ENCODE measurements around the gene MEX3A. TPM values are rescaled to one million over a fixed set of nuclear protein-coding genes. Genes with fewer than 3 reads are reported as not detected.
"Not testable (repeated sequence)": the region's sequence is repeated elsewhere in the genome, so short reads cannot be mapped to it uniquely, and the experiment has no call there.

Gene MEX3A
- polyA plus RNA-seq, 2 of the 4 experiments (the other 2 are of a cell fraction): 1.8 to 4.9 TPM

DNA sequence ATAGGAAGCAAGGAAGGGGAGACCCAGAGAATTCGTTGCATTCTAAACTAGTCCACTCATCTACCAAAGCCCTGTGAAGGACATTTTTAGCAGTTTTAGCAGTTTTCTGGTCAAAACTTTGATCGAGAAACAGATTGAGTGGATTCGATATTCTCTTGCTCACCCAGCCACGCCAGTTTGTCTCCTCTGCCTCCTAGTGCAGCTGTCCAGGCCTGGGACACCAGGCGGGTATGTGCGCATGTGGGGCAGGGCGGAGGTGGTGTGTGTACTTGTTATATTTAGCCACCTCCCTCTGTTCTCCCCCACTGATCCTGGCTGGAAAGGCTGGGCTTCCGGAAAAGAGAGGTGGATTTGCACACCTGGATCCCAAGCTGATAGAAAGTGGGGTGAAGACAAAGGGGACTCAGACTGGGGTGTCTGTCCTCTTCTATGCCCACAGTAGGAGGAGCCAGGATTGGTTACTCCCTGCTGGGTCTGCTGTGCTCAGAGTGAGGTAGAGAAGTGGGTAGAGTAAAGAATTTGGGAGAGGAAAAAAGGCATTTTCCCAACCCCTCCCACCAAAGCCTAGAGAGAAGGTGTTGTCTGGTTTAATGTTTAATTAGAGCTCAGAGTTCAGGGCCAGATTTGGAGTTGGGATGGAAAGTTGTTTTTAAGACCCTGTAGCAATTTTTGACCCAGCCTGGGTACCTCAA is 36.1 kb upstream of the MEX3A start:
- 11% methylated on average over 8 of the region's 8 CpGs for WGBS (ENCODE audit: missing lambda C conversion rate)
- TF ChIP-seq TP53 (CRISPR knock-in tag; IDR thresholded peaks at IDR 0.05) (no peak), ZNF302 (CRISPR knock-in tag; IDR thresholded peaks at IDR 0.05) (no peak), JUN (IDR thresholded peaks at IDR 0.05) (no peak), EHMT2 (IDR thresholded peaks at IDR 0.05; ENCODE audit: low read depth) (no peak)
- TF ChIP-seq, protein P1, sequence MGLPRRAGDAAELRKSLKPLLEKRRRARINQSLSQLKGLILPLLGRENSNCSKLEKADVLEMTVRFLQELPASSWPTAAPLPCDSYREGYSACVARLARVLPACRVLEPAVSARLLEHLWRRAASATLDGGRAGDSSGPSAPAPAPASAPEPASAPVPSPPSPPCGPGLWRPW (IDR thresholded peaks at IDR 0.05): no peak
- TF ChIP-seq, protein P2, sequence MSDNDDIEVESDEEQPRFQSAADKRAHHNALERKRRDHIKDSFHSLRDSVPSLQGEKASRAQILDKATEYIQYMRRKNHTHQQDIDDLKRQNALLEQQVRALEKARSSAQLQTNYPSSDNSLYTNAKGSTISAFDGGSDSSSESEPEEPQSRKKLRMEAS (IDR thresholded peaks at IDR 0.05): 0 out of 2 replicates have a peak, but pooled peaks have one; percentile 31
- POLR2A ChIA-PET: interaction anchor here (0.8 kb wide), 1 partner anchor 9 kb away, joined by 4 read pairs; no protein-coding TSS in a partner anchor
- FAIRE-seq: no peak
- Histone ChIP-seq H3K4me2 (peak overlapping the region; percentile 91), H3K27ac (peak overlapping the region; percentile 95 to 98), H3K9me3 (no peaks in the 10 kb centered on the region), H3K4me3 (peak overlapping the region; percentile 99), H3K4me1 (peaks cover 75% of the 10 kb centered on the region)
- ATAC-seq: no peak
- CTCF ChIA-PET: interaction anchor here (1.1 to 54.8 kb wide), 3 partner anchors 11 to 107 kb away, joined by 7 to 2239 read pairs (median 313); partner anchors contain the start of gene MEX3A
- no peak for DNase-seq (ENCODE audit: low read depth in 1 of 2, low spot score in 1 of 2)

DNA sequence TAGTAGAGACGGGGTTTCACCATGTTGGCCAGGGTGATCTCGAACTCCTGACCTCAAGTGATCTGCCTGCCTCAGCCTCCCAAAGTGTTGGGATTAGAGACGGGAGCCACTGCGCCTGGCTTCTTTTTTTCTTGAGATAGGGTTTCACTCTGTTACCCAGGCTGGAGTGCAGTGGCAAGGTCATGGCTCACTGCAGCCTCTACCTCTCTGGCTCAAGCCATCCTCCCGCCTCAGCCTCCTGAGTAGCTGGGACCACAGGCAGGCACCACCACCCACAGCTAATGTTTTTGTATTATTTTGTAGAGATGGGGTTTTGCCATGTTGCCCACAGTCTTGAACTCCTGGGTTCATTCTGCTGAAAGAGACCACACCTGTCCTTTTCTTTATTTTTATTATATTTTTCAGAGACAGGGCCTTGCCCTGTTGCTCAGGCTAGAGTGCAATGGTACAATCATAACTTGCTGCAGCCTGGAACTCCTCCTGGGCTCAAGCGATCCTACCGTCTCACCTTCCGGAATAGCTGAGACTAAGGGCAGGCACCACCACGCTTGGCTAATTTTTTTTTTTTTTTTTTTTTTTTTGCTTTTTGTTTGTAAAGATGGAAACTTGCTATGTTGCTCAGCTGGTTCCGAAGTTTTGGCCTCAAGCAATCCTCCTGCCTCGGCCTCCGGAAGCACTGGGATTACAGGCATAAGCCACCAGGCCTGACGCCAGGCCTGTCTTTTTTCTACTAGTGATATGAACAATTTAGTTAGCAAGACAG is 35.3 kb upstream of the MEX3A start:
- POLR2A ChIA-PET: interaction anchor here (4.8 kb wide), 1 partner anchor 10 kb away, joined by 108 read pairs; no protein-coding TSS in a partner anchor
- Histone ChIP-seq H3K4me3 (peak overlapping the region; percentile 99), H3K27ac (peak overlapping the region; percentile 95 to 98), H3K4me2 (peak overlapping the region; percentile 91), H3K9me3 (no peaks in the 10 kb centered on the region), H3K4me1 (peaks cover 75% of the 10 kb centered on the region)
- FAIRE-seq (no peak), ATAC-seq (no peak), DNase-seq (ENCODE audit: low read depth in 1 of 2, low spot score in 1 of 2) (no peak)
- no peak for TF ChIP-seq EHF (CRISPR knock-in tag; IDR thresholded peaks at IDR 0.05)
- TF ChIP-seq BHLHE40 (IDR thresholded peaks at IDR 0.05; ENCODE audit: low read depth, low read length): no peak
- TF ChIP-seq HOXB13 (CRISPR knock-in tag; IDR thresholded peaks at IDR 0.05; ENCODE audit: low read depth): no peak
- TF ChIP-seq POLR2AphosphoS2 (conservative IDR thresholded peaks at IDR 0.05; ENCODE audit: low read length): no peak
- no peak for TF ChIP-seq PHF8 (IDR thresholded peaks at IDR 0.05; ENCODE audit: borderline replicate concordance, low read depth)
- TF ChIP-seq, protein P3, sequence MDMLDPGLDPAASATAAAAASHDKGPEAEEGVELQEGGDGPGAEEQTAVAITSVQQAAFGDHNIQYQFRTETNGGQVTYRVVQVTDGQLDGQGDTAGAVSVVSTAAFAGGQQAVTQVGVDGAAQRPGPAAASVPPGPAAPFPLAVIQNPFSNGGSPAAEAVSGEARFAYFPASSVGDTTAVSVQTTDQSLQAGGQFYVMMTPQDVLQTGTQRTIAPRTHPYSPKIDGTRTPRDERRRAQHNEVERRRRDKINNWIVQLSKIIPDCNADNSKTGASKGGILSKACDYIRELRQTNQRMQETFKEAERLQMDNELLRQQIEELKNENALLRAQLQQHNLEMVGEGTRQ (IDR thresholded peaks at IDR 0.05): no peak
- no peak for TF ChIP-seq RNF2 (IDR thresholded peaks at IDR 0.05; ENCODE audit: borderline replicate concordance, low read depth)
- TF ChIP-seq, protein P2 (IDR thresholded peaks at IDR 0.05): no peak
- no peak for TF ChIP-seq MYC (IDR thresholded peaks at IDR 0.05; ENCODE audit: borderline replicate concordance, low read length)
- TF ChIP-seq HOXB5 (CRISPR knock-in tag; IDR thresholded peaks at IDR 0.05): no peak
- TF ChIP-seq EP300 (IDR thresholded peaks at IDR 0.05): no peak
- TF ChIP-seq, protein P4, sequence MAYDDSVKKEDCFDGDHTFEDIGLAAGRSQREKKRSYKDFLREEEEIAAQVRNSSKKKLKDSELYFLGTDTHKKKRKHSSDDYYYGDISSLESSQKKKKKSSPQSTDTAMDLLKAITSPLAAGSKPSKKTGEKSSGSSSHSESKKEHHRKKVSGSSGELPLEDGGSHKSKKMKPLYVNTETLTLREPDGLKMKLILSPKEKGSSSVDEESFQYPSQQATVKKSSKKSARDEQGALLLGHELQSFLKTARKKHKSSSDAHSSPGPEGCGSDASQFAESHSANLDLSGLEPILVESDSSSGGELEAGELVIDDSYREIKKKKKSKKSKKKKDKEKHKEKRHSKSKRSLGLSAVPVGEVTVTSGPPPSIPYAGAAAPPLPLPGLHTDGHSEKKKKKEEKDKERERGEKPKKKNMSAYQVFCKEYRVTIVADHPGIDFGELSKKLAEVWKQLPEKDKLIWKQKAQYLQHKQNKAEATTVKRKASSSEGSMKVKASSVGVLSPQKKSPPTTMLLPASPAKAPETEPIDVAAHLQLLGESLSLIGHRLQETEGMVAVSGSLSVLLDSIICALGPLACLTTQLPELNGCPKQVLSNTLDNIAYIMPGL (CRISPR knock-in tag; IDR thresholded peaks at IDR 0.05; ENCODE audit: borderline replicate concordance): no peak
- no peak for TF ChIP-seq ZNF302 (CRISPR knock-in tag; IDR thresholded peaks at IDR 0.05)
- CTCF ChIA-PET: interaction anchor here (1.1 to 54.8 kb wide), 3 partner anchors 12 to 108 kb away, joined by 7 to 2239 read pairs (median 313); partner anchors contain the start of gene MEX3A
- WGBS (ENCODE audit: missing lambda C conversion rate): 49% methylated on average over 13 of the region's 13 CpGs

DNA sequence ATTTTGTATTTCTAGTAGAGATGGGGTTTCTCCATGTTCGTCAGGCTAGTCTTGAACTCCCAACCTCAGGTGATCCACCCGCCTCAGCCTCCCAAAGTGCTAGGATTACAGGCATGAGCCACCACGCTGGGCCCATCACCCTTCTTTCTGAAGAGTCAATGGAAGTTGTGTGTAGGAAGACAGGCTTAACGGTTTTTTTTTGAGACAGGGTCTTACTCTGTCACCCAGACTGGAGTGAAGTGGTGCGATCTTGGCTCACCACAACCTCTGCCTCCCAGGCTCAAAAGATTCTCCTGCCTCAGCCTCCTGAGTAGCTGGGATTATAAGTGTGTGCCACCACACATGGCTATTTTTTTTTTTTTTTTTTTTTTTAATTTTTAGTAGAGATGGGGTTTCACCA is 34.5 kb upstream of the MEX3A start:
- CTCF ChIA-PET: interaction anchor here (14.1 to 54.8 kb wide), 2 partner anchors 13 to 21 kb away, joined by 313 to 2239 read pairs; partner anchors contain the start of gene MEX3A
- Histone ChIP-seq H3K4me1 (peaks cover 73% of the 10 kb centered on the region), H3K4me3 (peak overlapping the region; percentile 99), H3K4me2 (peak overlapping the region; percentile 91), H3K27ac (peak overlapping the region; percentile 95 to 98)
- not testable (repeated sequence) for FAIRE-seq; H3K9me3 ChIP-seq; DNase-seq (ENCODE audit: low read depth in 1 of 2, low spot score in 1 of 2); ATAC-seq
- POLR2A ChIA-PET: interaction anchor here (1.8 to 4.8 kb wide), 3 partner anchors 11 to 20 kb away, joined by 7 to 108 read pairs (median 32); no protein-coding TSS in a partner anchor
- 32% methylated on average over 4 of the region's 5 CpGs for WGBS (ENCODE audit: missing lambda C conversion rate)

Measured in A549 (cell line).